ENCODE data around the gene OR10AD1. TPM values are rescaled to one million over a fixed set of nuclear protein-coding genes. Genes with fewer than 3 reads are reported as not detected.
"Not testable (repeated sequence)": the region's sequence is repeated elsewhere in the genome, so short reads cannot be mapped to it uniquely, and the experiment has no call there.

Gene OR10AD1
- total RNA-seq = 0.09 TPM in 1 of 2 replicates, not detected in the other

- DNase-seq = no peak
Measured at GRCh38 chr12:48203192-48203591, at the start of gene OR10AD1. OR10AD1 (minus strand) TSS chr12:48203292; CDS start chr12:48203292, 0 bp downstream.

- no peak for DNase-seq
Measured at GRCh38 chr12:48247181-48247966, 44.3 kb upstream of the OR10AD1 start.

GRCh38 chr12:48237162-48237561 lies 34.1 kb upstream of the OR10AD1 start:
- DNase-seq = no peak

GRCh38 chr12:48235796-48236333 lies 32.8 kb upstream of the OR10AD1 start:
- no peak for DNase-seq

GRCh38 chr12:48231169-48231958 lies 28.3 kb upstream of the OR10AD1 start:
- DNase-seq = not testable (repeated sequence)

- not testable (repeated sequence) for DNase-seq
Measured at GRCh38 chr12:48224533-48224932, 21.4 kb upstream of the OR10AD1 start.

- DNase-seq = no peak
Measured at GRCh38 chr12:48221645-48222044, 18.6 kb upstream of the OR10AD1 start.

- no peak for DNase-seq
Measured at GRCh38 chr12:48220701-48221100, 17.6 kb upstream of the OR10AD1 start.

GRCh38 chr12:48219631-48220030 lies 16.5 kb upstream of the OR10AD1 start:
- no peak for DNase-seq

- DNase-seq = no peak
Measured at GRCh38 chr12:48216785-48217184, 13.7 kb upstream of the OR10AD1 start.

GRCh38 chr12:48209495-48209894 lies 6.4 kb upstream of the OR10AD1 start:
- DNase-seq = not testable (repeated sequence)

- DNase-seq = no peak
Measured at GRCh38 chr12:48202766-48203165, 326 bp downstream of the OR10AD1 start.

GRCh38 chr12:48201516-48201915 lies 1.6 kb downstream of the OR10AD1 start:
- no peak for DNase-seq

- no peak for DNase-seq
Measured at GRCh38 chr12:48201091-48201490, 2.0 kb downstream of the OR10AD1 start.

GRCh38 chr12:48199774-48200221 lies 3.3 kb downstream of the OR10AD1 start:
- DNase-seq = no peak

GRCh38 chr12:48198985-48199384 lies 4.1 kb downstream of the OR10AD1 start:
- DNase-seq = no peak

- peak; percentile 40 for DNase-seq
Measured at GRCh38 chr12:48198672-48198971, 4.5 kb downstream of the OR10AD1 start.

- DNase-seq = peak; percentile 95
Measured at GRCh38 chr12:48197971-48198671, 5.0 kb downstream of the OR10AD1 start.

- DNase-seq = peak; percentile 62
Measured at GRCh38 chr12:48197549-48197970, 5.5 kb downstream of the OR10AD1 start.

GRCh38 chr12:48194799-48195201 lies 8.3 kb downstream of the OR10AD1 start:
- DNase-seq = no peak

- no peak for DNase-seq
Measured at GRCh38 chr12:48193623-48194022, 9.5 kb downstream of the OR10AD1 start.

GRCh38 chr12:48192861-48193260 lies 10.2 kb downstream of the OR10AD1 start:
- no peak for DNase-seq

- no peak for DNase-seq
Measured at GRCh38 chr12:48191096-48191495, 12.0 kb downstream of the OR10AD1 start.

Measured in dermis blood vessel endothelial cell (primary cell).